Ramos (cell line): Measurements from ENCODE around the gene KRTAP10-1.
"Not testable (repeated sequence)": the region's sequence is repeated elsewhere in the genome, so short reads cannot be mapped to it uniquely, and the experiment has no call there.

Experiments used
- in situ Hi-C: fragments of 300-500 bp; cut with MboI; formaldehyde crosslinking; loops from one replicate; pipeline ENCODE4 v1.14.3; 2022; ENCODE audit warnings: low sequenced_read_pairs; ENCODE audit not compliant: unreplicated experiment

The KRTAP10-1 gene

DNA sequence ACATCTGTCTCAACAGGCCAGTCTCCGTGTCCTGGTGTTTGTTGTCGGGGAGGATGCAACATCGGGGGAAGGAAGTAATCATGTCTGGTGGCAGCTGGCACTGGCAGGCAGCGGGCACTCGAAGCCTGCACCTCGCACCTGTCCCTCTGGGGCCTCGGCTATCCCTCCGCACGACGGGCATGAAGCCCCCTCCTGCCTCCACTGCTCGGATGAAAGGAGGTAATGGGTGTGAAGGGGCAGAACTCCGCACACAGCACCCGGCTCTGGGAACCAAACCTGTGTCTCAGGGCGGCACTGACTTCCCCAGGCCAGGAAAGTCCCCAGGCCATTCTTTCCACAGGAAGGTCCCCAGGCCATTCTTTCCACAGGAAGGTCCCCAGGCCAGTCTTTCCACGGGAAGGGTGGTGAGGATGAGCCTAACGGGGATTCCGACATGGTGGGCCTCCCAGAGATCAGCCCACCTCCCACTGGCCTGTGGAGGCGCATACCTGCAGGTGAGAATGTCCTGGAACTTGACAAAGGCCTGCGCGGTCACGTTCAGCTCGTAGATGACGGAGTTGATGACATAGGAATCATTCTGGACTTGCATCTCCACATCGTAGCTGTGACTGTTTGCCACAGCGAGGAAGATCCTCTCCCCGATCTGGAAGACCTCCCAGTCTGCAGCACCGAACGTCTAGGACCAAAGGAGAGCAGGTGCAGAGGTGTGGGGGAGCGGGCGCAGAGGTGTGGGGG, 31.1 kb downstream of the KRTAP10-1 start:
- in situ Hi-C loops, result no loop called here

DNA sequence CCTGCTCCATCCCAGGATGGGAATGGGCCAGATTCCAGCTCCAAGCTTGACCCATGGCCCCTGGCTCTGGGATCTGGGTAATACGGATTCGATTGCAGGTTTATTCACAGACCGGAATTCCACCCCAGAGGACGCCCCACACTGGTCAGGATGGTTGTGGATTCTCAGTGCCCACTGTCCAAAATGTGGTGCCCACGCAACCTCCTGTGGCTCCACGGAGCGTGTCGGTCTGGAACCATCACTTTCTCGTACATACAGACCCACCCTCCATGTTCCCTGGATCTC, 31.6 kb downstream of the KRTAP10-1 start:
- in situ Hi-C loops, result no loop called here

DNA sequence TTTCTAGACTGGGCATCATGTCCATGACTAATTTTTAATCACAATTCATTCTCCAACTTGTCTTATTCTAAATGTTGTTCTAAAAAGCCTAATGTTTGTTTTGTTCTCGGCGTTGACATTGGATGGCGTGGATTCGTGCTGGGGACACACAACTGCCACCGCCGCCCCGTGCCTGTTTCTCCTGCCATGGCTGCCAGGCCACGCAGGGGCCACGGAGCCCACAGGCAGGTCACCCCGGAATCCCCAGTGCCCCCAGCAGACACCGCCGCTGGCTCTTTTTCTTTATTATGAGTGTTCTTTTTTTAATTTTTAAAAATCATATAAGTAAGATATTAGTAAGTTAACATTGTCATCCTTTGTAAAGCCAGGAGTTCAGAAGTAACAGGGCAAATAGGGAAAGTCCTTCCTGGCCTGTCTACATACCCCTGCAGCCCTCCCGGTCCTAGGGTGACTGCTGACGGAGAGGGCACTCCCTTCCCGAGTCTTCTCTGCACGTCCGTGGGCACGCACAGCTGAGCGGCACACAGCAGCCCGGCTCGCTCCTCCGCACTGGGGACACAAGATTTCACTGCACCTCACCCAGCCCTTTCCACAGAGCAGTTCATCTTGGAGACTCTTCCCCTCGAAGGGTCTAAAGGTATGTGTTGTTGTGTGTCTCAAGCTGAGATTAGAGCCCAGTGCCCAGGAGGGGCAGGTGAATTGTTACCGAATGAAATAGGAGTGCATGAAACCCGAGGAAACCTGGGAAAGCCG, 32.1 kb downstream of the KRTAP10-1 start:
- in situ Hi-C loops, result no loop called here

DNA sequence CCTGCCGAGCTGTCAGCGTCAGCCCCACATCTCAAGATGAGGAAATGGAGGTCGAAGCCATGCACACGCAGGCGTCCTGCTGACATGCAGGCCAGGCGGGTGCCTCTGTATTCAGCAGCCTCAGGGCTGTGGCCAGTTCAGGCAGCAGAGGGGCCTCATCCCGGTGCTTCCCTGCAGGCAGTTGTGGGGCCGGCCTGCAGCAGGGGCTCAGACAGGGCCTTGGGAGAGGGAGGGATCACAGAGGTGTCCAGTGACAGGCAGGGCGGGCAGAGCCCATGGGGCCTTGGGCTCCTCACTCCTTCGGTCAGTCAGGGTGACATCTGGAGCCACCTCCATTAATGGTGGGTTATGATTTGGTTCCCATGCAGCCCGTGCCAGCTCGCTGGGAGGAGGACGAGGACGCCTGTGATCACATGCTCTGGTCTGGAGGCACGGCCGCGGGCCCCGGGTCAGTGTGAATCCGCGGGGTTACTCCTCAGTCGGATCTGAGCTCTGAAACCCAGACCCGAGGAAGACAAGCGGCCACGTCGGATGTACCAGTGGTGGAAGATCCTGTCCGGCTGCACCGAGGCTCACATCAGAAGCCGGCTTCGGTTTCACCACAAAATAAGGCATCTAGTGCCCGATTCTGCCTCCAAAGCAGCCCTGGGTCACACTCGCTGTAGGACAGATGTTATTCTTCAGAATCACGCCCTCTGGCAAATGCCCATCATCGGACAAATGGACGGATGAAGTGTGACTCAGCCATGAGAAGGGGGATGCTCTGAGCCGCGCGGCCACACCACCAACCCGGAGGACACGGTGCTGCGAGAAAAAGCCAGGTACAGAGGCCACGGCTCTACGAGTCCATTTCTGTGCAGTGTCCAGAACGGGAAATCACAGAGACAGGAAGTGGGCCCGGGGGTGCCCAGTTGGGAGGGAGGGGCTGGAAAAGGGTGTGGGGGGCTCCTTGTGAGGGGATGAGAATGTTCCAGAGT, 33.4 kb downstream of the KRTAP10-1 start:
- in situ Hi-C loops, result no loop called here

DNA sequence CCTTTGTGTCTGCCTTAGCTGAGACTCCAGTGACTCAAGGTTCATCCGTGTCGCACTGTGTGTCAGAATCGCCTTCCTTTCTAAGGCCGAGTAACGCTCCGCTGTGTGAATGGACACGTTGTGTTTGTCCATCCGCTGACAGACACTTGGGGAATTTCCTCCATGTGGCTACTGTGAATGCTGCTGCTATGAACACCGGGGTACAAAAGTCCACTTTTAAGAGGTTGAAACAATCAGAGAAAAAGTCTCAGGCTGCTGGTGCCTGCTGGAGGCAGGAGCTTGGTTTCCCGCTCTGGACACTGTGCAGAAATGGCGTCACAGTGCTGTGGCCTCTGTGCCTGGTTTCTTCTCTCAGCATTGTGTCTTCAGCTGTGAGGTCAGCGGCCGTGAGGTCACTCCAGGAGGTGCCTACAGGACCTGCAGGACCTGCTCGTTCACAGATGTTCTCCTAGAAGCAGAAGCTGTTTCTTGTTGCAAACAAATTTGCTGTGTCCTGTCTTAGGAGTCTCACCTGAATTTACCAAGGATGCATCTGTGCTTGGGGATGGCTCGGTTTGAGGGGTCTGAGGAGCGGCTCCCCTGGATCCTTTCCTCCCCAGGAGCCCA, 34.2 kb downstream of the KRTAP10-1 start:
- in situ Hi-C loops, result no loop called here

DNA sequence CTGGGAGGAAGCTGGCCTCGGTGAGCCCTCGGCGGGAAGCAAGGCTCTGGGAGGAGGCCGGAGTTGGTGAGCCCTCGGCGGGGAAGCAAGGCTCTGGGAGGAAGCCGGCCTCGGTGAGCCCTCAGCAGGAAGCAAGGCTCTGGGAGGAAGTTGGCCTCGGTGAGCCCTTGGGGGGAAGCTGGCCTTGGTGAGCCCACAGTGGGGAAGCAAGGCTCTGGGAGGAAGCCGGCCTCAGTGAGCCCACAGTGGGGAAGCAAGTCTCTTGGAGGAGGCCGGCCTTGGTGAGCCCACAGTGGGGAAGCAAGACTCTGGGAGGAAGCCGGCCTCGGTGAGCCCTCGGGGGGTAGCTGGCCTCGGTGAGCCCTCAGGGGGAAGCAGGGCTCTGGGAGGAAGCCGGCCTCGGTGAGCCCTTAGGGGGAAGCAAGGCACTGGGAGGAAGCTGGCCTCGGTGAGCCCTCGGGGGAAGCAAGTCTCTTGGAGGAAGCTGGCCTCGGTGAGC, 36.0 kb downstream of the KRTAP10-1 start:
- in situ Hi-C loops, result no loop called here

DNA sequence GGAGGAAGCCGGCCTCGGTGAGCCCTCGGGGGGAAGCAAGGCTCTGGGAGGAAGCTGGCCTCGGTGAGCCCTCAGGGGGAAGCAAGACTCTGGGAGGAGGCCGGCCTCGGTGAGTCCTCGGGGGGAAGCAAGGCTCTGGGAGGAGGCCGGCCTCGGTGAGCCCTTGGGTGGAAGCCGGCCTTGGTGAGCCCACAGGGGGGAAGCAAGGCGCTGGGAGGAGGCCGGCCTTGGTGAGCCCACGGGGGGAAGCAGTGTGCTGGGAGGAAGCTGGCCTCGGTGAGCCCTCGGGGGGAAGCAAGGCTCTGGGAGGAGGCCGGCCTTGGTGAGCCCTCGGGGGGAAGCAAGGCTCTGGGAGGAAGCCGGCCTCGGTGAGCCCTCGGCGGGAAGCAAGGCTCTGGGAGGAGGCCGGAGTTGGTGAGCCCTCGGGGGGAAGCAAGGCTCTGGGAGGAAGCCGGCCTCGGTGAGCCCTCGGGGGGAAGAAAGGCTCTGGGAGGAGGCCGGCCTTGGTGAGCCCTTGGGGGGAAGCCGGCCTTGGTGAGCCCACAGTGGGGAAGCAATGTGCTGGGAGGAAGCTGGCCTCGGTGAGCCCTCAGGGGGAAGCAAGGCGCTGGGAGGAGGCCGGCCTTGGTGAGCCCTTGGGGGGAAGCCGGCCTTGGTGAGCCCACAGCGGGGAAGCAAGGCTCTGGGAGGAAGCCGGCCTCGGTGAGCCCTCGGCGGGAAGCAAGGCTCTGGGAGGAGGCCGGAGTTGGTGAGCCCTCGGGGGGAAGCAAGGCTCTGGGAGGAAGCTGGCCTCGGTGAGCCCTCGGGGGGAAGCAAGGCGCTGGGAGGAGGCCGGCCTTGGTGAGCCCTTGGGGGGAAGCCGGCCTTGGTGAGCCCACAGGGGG, 36.7 kb downstream of the KRTAP10-1 start:
- in situ Hi-C loops, result not testable (repeated sequence)

DNA sequence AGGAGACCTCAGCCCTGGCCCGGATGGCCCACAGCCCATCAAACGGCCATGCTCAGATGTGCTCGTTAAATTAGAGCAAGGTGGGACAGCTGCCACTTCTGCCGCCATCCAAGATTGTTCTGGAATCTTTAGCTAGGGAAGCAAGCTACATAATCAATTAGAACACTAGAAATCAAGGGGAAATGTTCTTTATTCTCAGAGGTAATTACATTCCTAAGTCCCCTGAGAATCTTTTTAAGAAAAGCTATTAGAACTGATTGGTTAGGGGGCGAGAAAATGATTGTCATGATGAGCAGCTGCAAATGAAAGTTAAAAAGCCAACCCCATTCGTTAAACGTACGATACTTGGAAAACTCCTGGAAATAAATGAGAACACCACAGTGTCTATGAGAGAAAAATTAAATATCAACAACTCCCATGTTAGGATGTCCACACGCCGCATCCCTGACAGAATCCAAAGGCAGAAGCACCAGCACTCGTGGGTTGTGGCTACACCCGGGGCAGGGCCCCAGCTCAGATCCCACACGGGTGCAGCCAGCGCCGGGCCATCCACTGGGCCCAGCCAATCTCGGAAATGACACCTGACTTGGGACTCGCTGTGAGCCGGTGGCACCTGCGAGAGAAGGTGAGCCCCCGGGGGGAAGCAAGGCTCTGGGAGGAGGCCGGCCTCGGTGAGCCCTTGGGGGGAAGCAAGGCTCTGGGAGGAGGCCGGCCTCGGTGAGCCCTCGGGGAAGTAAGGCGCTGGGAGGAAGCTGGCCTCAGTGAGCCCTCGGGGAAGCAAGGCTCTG, 37.6 kb downstream of the KRTAP10-1 start:
- in situ Hi-C loops, result no loop called here

DNA sequence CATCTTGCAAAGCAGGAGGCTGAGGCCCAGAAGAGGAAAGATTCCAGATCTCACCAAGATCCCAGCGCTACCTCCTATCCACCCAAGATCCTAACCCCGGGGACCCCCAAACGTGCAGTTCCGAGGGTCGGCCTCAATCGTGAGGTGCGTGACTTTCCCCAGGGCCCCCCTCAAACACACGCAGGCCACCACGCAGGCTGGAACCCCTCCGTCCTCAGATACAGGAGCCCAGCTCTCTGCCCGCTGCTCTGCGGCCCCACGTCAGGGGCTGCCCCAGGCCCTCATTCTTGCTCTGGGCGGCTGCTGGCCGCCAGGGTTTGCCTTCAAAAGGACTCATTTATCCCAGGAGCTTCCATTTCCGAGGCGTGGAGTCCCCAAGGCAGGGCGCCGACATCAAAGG, 39.9 kb downstream of the KRTAP10-1 start:
- in situ Hi-C loops, result no loop called here

DNA sequence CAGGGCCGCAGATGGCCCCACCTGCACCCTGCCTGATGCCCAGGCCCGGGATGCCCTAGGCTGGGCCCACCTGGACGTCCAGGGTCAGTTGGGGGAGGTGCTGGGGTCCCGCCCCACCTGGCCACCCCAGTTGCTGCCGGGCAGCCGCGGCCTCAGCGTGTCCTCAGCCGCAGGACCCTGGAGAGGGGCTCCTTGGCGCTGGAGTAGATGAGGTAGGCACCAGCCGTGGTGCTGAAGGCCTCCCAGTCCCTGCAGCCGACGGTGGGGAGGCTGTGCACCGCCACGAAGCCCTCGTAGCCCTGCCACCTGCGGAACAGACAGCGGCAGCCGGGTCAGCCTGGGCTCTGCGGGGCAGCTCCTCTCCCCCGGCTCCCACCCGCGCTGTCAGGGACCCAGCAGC, 40.4 kb downstream of the KRTAP10-1 start:
- in situ Hi-C loops, result no loop called here

DNA sequence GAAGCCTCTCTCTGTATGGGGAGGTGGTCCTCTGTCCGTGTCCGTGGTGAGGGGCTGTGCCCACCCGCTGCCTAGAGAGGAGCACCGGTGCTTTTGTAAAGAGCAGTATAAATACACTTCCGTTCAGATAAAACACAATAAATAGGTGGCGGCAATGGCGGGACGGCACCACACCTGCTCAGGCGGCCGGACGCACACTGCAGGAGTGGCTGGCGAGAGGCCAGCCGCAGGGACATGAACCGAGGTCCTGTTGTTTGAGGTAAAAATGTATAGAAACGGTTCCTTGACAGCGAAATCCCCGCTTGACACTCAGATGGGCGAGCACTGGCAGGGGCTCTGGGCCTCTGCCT, 40.8 kb downstream of the KRTAP10-1 start:
- in situ Hi-C loops, result no loop called here

DNA sequence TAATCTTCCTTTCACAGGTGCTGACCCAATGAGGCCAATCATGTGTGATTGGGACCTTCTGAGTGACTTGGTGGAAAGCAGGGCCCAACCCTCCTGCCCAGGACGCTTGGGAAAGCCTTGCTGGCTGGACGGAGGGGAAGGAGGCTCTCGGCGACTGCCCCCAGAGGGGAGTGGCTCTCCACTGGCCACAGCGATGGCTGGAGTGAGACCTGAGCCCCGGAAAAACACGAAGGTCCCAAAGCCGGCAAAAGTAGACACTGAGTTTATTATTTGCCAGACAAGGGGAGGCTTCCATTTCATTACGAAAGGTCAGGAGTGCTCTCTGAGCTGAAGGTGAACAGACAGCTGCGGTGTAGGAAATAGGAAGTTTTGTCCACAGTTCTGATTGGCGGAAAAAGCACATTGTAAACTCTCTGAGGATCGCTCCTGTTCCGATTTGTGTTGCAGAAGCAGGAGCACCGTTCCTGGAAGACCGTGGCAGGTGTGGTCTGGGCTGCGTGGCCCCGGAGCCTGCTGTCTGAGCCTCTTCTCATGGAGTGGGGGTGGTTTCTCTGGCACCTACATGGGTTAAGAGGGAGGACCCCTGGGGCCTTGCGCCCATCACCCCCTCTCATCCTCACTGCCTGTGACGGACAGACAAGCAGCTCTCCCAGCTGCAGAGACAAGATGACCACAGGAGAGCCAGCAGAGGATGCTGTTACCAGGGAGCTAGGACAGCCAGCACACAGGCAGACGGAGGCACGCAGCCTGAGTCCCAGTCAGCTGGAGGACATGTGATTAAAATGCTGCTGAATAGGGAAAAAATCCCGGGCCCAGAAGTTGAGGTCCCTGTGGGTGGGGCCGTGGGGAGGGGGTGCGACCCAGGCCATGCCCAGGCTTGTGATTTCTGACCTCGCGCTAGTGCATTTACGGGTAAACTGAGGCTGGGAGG, 41.5 kb downstream of the KRTAP10-1 start:
- in situ Hi-C loops, result no loop called here

DNA sequence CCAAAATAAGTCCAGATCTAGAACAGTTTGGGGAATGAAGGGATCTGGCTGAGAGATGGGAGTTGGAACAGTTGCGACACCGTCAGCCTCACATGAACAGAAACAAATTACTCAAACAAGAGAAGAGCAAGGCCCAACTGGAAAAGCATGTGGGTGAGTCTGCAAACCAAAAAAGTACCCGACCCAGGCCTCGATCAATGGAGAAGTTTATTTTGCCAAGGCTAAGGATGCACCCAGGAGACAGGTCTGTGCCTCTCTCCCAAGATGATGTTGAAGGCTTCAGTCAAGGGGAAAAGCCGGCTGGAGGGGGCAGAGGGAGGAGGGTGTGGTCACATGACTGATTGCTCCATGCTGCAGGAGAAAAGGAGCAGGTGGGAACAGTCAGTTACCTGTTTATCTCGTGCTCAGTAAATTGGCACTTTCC, 42.3 kb downstream of the KRTAP10-1 start:
- in situ Hi-C loops, result no loop called here

DNA sequence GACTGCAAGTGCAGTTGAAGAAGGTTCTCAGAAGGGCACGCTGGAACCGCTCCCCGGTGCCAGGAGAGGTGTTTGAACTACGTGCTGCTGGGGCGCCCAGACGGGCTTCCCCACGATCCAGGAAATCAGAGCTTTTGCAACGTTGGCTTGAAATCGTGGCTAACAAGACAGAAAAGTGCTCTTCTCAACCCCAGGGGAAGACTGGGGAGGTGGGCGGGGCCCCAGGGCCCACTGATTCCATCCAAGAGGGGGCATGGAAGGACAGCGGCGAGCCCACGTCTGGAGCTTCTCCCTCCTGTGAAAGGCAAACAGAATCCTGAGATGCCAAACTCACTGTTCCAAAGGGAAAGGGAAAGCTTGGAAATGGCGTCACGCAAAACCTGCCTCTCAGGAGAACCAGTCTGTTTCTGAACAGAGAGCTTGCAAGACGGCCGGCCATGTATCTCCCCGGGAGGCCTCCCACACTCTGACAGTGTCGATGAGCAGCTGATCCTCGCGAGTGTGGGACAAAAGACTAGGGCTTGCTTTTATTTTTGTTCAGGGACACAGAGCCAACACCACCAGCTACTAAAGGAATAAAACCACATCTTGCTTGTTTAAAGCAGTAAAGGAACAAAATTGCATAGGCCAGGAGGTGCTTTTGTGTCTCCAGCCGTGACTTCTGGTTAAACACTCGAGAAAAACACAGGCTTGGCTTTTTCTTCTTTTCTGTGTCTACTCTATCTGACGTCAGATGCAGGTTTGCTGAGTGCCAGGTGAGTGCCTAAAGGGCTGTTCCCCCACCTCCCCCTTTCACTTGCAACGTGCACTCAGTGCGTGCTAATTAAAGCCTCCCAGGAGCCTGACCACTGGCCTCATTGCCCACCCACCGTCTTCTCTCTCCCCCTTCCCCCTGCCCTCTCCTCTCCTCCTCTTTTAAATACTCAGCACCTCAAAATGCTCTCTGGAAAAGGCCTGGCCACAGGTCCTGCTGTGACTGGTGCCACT, 43.1 kb downstream of the KRTAP10-1 start:
- in situ Hi-C loops, result no loop called here

DNA sequence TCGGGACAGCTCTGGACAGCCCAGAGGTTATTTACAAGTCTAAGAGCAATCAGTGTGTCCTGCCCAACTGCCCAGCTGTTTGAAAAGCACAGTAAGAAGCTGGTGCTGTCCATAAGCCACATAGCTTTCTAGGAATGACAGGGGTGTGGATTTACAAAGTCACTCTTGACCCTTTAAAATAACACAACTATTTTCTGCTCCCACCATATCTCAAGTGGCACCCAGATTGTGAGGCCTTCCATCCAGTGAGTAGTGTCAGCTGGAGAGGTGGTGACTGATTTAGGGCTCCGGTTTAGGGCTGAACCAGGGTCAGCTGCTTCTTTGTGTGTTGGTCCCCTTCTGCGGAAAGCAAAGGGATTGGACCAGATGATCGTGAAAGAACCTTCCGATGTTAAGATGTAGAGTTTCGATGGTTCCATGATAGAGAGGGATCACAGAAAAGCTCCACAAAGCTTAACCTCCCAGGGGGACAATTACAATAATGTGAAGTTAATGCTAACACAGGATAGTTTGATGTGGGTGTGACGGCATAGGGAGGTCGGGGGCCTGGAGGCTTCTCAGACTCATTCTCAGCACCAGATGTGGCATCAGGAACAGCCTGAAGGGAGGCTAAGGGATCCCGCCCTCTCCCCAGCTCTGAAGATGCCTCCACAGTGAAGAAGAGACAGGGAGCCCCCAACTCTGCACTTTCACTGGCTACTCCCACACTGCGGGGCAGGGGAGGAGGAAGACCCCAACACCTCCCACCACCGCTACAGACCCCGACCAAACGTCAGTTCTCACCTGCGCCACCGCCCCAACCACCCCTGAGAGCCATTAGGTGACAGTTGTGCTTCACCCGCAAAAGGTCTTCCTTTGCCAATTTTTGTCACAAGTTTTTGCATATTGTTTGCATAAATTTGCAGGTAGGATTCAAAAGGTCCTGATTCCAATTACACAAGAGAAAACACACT, 44.1 kb downstream of the KRTAP10-1 start:
- in situ Hi-C loops, result no loop called here
